C4-2B (cell line): ENCODE measurements around the gene PDE6G.

ENCODE experiments used
- CTCF ChIP-seq: fragments of 450-650 bp; conservative IDR thresholded peaks from 2 replicates; pipeline ENCODE4 v1.5.1; 2017; ENCODE audit warnings: mild to moderate bottlenecking
- ZFX ChIP-seq: fragments of 450-650 bp; IDR thresholded peaks from 2 replicates; pipeline ENCODE4 v1.6.1; 2017

DNA sequence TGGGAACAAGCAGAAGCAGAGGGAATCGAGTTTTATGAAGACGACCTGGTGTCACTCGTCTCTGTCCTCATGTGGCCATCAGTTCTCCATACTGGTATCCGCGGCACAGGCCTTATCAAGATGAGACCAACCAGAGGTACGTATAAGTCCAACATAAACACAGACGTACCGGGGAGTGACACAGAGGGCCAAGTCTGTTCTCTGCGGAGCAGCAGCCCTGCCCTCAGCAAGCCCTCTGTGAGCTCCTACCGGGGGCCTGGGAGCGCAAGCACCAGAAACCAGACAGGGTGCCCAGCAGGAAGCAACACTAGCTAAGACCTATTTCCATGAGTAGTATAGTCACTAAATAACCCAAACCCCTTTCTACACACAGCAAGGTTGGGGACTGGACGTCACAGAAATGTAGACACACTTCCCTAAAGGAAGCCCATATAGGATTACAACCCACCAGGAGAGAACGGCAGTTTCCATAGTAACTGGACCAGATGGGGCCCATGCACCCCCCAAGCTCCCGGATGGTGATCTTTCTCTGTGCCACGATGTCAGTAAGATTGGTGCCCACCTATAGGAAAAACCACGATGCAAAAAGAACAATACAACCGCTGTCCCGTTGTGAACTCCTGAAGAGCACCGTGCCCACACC is 26.3 kb upstream of the PDE6G start:
- no peak for TF ChIP-seq CTCF
- no peak for TF ChIP-seq ZFX
